Skeletal muscle cell (primary cell): ENCODE measurements around the gene NPC1.

Experiments used
- DNase-seq: peaks from one replicate; pipeline ENCODE4 v3.0.0-alpha.2; 2010; ENCODE audit warnings: low read depth
- H3K4me3 ChIP-seq: 2 replicates; pipeline ENCODE4 v1.5.1; 2011; ENCODE audit warnings: low read depth, mild to moderate bottlenecking, control low read depth, low read length, moderate library complexity

The NPC1 gene

GRCh38 chr18:23612434-23613090, 26.3 kb upstream of the NPC1 start:
- no peak for DNase-seq
- H3K4me3 ChIP-seq = no peak overlapping the region

GRCh38 chr18:23609390-23610023, 23.2 kb upstream of the NPC1 start:
- no peak for DNase-seq
- H3K4me3 ChIP-seq = no peak overlapping the region

GRCh38 chr18:23608211-23608610, 21.9 kb upstream of the NPC1 start:
- DNase-seq = no peak

GRCh38 chr18:23605941-23606340, 19.6 kb upstream of the NPC1 start:
- H3K4me3 ChIP-seq = no peak overlapping the region
- DNase-seq = no peak

More at GRCh38 chr18:23608211-23608610, 21.9 kb upstream of the NPC1 start:
- no peak overlapping the region for H3K4me3 ChIP-seq

- no peak for DNase-seq
- no peak overlapping the region for H3K4me3 ChIP-seq
Measured at GRCh38 chr18:23599809-23600208, 13.5 kb upstream of the NPC1 start.

- H3K4me3 ChIP-seq = no peak overlapping the region
- no peak for DNase-seq
Measured at GRCh38 chr18:23596183-23596582, 9.9 kb upstream of the NPC1 start.

- no peak for DNase-seq
- H3K4me3 ChIP-seq = no peak overlapping the region
Measured at GRCh38 chr18:23595591-23595990, 9.3 kb upstream of the NPC1 start.

GRCh38 chr18:23593720-23594119, 7.4 kb upstream of the NPC1 start:
- DNase-seq = peak; percentile 70
- no peak overlapping the region for H3K4me3 ChIP-seq

GRCh38 chr18:23592911-23593310, 6.6 kb upstream of the NPC1 start:
- no peak for DNase-seq
- H3K4me3 ChIP-seq = no peak overlapping the region

GRCh38 chr18:23591011-23591410, 4.7 kb upstream of the NPC1 start:
- H3K4me3 ChIP-seq = no peak overlapping the region
- DNase-seq = no peak

- no peak overlapping the region for H3K4me3 ChIP-seq
- DNase-seq = no peak
Measured at GRCh38 chr18:23588836-23589560, 2.7 kb upstream of the NPC1 start.

- no peak overlapping the region for H3K4me3 ChIP-seq
- DNase-seq = no peak
Measured at GRCh38 chr18:23587220-23587642, 925 bp upstream of the NPC1 start.

- no peak for DNase-seq
Measured at GRCh38 chr18:23585897-23586248, 433 bp downstream of the NPC1 start.

GRCh38 chr18:23585007-23585871, 1.1 kb downstream of the NPC1 start:
- no peak for DNase-seq
- H3K4me3 ChIP-seq = peak overlapping the region; percentile 78

More at GRCh38 chr18:23585897-23586248, 433 bp downstream of the NPC1 start:
- H3K4me3 ChIP-seq = peak overlapping the region; percentile 78

- no peak overlapping the region for H3K4me3 ChIP-seq
Measured at GRCh38 chr18:23584019-23584983, 2.0 kb downstream of the NPC1 start.

GRCh38 chr18:23583071-23583865, 3.0 kb downstream of the NPC1 start:
- no peak overlapping the region for H3K4me3 ChIP-seq
- DNase-seq = no peak

More at GRCh38 chr18:23584019-23584983, 2.0 kb downstream of the NPC1 start:
- DNase-seq = no peak

- no peak overlapping the region for H3K4me3 ChIP-seq
- peak; percentile 19 for DNase-seq
Measured at GRCh38 chr18:23580677-23581367, 5.5 kb downstream of the NPC1 start.
